ENCODE measurements around the gene DGUOK. TPM values are rescaled to one million over a fixed set of nuclear protein-coding genes. Genes with fewer than 3 reads are reported as not detected.

Gene DGUOK
- total RNA-seq, 1 experiment from 2014 or later = 89.7 TPM

DNA sequence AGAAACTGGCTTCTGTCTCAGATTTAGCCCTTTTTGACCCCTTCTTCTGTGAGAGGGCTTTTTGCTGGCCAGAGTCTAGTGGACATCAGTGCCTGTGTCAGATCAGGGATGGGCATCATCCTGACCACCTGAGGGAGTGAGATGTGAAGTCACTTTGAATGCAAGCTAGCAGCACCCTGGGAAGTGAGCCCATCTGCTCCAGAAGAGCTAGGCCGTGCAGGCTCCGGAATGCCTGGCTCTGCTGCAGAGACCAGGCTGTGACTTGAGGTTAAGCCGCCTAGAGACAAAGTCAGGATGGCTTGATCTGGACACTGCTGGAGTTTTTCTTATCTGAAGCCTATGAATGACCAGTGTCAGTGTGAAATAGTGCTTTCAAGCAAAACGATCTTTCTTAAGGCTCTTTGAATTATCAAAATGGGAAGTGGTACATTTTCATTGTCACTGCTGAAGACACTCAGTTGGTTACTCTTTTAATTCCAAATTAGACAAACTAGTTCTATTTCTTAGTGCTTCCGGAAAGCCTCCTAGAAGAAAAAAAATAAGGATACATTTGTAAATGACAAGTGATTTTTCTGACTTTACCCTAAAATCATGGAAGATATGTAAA, 20.8 kb downstream of the DGUOK start:
- DNase-seq (ENCODE audit: low read depth) = no peak

DNA sequence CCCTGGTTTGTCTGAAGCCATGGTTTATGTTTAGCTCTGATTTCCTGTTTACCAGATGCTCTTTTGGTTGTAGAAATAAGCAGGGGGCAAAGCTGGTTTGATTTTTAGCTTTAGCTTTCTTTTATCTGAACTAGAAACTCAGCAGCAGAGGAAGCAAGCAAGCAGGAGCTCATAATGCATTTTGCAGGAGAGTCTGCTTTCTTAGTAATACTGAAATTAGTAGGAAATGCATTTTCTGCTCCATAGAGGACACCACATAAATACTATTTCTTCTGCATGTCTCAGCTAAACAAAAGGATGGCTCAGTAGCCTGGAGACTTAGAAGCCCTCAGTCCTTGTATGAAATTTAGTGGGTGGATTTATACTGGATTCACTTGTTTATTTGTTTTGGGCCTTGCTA, 23.1 kb downstream of the DGUOK start:
- no peak for DNase-seq (ENCODE audit: low read depth)

- DNase-seq (ENCODE audit: low read depth) = peak; percentile 77
Measured at GRCh38 chr2:73952499-73953446, 26.1 kb downstream of the DGUOK start.

GRCh38 chr2:73956218-73956865, 29.7 kb downstream of the DGUOK start:
- no peak for DNase-seq (ENCODE audit: low read depth)

- DNase-seq (ENCODE audit: low read depth) = no peak
Measured at GRCh38 chr2:73961274-73961673, 34.6 kb downstream of the DGUOK start.

DNA sequence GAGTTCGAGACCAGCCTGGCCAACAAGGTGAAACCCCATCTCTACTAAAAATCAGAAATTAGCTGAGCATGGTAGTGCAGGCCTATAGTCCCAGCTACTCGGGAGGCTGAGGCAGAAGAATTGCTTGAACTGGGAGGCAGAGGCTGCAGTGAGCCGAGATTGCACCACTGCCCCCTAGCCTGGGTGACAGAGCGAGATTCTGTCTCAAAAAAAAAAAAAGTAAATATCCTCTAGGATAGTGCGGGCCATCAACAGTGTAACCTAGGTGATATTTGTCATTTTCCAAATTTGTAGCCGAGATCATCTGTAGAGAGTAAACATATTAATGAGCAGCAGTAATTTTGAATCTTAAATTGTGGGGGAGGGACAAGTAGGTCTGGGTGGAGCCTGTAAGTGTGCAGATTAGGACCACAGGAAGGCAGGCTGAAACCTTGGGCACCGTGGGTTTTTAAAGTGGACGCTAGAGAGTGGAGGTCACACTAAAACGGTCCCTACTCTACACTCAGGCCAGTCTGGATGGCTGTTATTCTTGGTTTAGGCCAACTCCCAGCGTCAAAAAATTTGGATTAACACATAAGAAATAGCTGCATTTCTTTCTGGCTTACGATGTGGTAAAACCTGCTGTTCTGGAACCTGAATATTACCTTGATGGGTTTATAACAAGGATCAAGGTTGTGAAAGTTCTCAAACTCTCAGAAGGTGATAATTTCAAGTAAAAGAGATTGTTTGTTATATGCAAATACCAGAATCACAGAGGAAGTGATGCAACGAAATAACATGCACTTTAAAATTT, 35.3 kb downstream of the DGUOK start:
- DNase-seq (ENCODE audit: low read depth) = no peak

- DNase-seq (ENCODE audit: low read depth) = no peak
Measured at GRCh38 chr2:73962798-73963197, 36.1 kb downstream of the DGUOK start.

- no peak for DNase-seq (ENCODE audit: low read depth)
Measured at GRCh38 chr2:73963385-73964120, 36.9 kb downstream of the DGUOK start.

DNA sequence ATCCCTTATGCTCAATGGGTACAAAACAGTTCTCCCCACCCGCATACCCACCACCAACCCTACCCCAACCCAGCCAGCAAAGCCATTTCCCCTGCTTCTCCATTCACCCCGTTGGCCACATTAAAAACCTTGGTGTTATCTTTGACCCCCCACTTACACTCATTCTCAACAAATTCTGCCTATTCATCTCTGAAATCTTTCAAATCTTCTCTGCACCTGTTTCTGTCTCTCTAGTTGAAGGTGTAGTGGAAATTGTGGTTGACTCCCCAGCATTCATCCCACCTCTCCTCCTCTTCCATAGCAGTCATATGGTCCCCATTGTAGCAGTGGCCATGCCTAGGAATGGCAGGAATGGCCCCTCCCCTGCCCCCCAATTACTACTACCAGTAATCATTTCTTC, 37.5 kb downstream of the DGUOK start:
- DNase-seq (ENCODE audit: low read depth) = no peak

GRCh38 chr2:73965053-73965452, 38.4 kb downstream of the DGUOK start:
- no peak for DNase-seq (ENCODE audit: low read depth)

DNA sequence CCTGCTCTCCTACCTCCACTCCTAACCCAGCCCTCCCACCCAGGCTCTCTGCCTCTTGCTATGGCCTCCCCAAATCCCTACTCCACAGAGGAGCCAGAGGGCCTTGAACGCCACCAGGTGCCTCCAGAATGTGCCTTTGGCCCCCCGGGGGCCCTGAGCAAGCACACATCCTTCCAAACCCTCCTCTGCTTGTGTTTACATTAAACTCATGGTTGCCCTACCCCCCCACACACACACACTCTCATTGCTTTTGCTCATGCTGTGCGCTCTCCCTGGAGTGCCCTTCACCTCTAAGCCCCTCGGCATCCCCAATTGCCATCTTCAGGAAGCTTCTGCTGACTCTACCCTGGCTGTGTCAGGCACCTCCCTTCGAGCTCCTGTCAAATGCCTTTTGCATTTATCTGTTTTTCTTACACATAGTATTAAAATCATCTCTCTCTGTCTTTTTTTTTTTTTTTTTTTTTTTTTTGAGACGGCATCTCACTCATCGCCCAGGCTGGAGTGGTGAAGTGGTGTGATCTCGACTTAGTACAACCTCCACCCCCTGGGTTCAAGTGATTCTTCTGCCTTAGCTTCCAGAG, 41.8 kb downstream of the DGUOK start:
- DNase-seq (ENCODE audit: low read depth) = no peak

DNA sequence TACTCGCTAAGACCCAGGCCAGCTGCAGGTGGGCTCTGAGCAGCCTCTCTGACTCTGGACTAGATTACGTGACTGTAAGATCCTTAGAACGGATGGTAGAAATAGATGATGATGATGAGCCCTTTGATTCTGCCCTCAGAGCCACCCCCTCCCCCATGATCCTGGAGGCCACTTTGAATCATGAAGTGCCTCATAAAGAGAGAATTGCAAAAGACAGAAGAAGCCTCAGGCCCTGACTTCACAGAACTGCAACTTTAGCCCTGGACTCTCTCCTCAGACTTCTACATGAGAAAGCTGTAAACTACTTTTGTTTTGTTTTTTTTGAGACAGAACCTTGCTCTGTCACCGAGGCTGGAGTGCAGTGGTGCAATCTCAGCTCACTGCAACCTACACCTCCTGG, 42.7 kb downstream of the DGUOK start:
- DNase-seq (ENCODE audit: low read depth) = no peak

- DNase-seq (ENCODE audit: low read depth) = no peak
Measured at GRCh38 chr2:73970141-73970803, 43.6 kb downstream of the DGUOK start.

DNA sequence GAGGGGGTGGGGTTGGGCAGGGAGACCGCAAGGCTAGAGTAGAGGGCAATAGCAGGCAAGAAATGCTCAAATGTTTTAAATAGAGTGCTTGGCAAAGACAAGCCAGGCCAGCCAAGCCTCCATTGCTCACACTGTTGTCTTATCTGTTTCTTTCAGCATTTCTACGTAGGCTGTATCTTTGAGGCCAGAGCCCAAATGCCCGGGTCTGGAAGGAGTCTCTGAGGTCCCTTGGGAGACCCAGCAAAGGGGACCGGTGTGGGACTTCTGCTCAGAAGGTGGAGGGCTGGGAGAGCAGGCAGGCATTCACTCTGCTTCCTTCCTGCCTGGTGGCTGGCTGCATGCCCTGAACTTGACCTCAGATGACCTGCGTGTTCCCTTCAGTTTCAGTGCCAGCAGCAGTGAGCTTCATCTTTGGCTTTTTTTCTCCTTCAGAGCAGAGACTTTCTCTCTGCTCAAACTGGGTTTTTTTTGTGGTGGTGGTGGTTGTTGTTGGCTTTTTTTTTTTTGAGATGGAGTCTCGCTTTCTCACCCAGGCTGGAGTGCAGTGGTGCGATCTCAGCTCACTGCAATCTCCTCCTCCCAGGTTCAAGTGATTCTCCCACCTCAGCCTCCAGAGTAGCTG, 44.3 kb downstream of the DGUOK start:
- peak; percentile 60 for DNase-seq (ENCODE audit: low read depth)

- DNase-seq (ENCODE audit: low read depth) = no peak
Measured at GRCh38 chr2:73971722-73972121, 45.0 kb downstream of the DGUOK start.

- DNase-seq (ENCODE audit: low read depth) = no peak
Measured at GRCh38 chr2:73972846-73973245, 46.2 kb downstream of the DGUOK start.

GRCh38 chr2:73975731-73976130, 49.1 kb downstream of the DGUOK start:
- no peak for DNase-seq (ENCODE audit: low read depth)

- no peak for DNase-seq (ENCODE audit: low read depth)
Measured at GRCh38 chr2:73976803-73977202, 50.1 kb downstream of the DGUOK start.

DNA sequence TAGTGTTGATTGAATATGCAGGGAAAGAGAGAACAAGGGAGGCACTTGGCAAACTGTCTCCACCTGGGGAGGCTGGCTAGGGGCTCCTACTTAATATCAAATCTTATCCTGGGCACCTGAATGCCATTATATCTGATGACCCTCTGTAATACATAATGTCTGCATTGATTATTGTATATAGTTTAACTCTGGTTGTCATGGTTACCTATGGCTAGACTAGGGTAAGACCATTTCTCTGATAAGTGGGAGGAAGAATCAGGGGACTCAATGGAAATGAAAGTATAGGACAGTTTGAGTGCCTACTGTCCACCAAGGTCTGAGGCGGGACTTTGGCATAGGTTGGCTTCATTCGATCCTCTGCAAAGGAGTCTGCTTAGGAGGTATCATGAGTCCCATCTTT, 50.8 kb downstream of the DGUOK start:
- no peak for DNase-seq (ENCODE audit: low read depth)

All from HT1080 (cell line).